ENCODE measurements around the gene CYP3A7.

DNA sequence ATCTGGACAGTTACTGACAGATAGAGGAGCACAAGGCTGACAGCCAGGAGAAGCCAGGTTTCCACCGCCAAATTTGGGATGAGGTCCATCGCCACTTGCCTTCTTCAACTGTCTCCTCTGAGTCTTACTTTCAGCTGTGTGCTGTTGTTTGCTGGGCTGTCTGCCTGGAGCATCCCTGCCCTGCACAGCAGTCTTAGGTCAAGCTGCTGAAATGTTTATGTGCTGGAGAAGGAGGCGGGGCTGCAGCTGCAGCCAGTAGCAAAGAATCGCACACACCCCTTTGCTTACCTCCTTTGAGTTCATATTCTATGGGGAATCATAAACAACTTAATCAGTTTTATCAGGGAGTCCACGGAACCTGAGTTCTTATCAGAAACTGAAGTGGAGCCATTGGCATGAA, 35.0 kb downstream of the CYP3A7 start:
- TF ChIP-seq, protein P1, sequence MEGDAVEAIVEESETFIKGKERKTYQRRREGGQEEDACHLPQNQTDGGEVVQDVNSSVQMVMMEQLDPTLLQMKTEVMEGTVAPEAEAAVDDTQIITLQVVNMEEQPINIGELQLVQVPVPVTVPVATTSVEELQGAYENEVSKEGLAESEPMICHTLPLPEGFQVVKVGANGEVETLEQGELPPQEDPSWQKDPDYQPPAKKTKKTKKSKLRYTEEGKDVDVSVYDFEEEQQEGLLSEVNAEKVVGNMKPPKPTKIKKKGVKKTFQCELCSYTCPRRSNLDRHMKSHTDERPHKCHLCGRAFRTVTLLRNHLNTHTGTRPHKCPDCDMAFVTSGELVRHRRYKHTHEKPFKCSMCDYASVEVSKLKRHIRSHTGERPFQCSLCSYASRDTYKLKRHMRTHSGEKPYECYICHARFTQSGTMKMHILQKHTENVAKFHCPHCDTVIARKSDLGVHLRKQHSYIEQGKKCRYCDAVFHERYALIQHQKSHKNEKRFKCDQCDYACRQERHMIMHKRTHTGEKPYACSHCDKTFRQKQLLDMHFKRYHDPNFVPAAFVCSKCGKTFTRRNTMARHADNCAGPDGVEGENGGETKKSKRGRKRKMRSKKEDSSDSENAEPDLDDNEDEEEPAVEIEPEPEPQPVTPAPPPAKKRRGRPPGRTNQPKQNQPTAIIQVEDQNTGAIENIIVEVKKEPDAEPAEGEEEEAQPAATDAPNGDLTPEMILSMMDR (IDR thresholded peaks at IDR 0.05; ENCODE audit: extremely low read depth in 1 of 2, insufficient read depth in 1 of 2, low read depth in 1 of 2, low read length in 2 of 2): no peak
- TF ChIP-seq POLR2A (IDR thresholded peaks at IDR 0.05; ENCODE audit: low read depth, low read length) (no peak), POLR2AphosphoS5 (IDR thresholded peaks at IDR 0.05; ENCODE audit: insufficient read depth, low read depth, low read length) (no peak), EZH2 (IDR thresholded peaks at IDR 0.05; ENCODE audit: borderline replicate concordance, low read depth, low read length, severe bottlenecking) (no peak), GATA2 (IDR thresholded peaks at IDR 0.05; ENCODE audit: insufficient read depth, insufficient read length, low read depth, low read length) (no peak)

All from endothelial cell of umbilical vein (primary cell).